HG03342 (cell line): Measurements from ENCODE around the gene UBE2J2.

Experiments
- ATAC-seq: cut with Tn5 transposase; IDR thresholded peaks from one replicate; pipeline ENCODE4 v1.9.1; 2021; ENCODE audit warnings: mild to moderate bottlenecking, moderate library complexity; ENCODE audit not compliant: unreplicated experiment

The UBE2J2 gene

DNA sequence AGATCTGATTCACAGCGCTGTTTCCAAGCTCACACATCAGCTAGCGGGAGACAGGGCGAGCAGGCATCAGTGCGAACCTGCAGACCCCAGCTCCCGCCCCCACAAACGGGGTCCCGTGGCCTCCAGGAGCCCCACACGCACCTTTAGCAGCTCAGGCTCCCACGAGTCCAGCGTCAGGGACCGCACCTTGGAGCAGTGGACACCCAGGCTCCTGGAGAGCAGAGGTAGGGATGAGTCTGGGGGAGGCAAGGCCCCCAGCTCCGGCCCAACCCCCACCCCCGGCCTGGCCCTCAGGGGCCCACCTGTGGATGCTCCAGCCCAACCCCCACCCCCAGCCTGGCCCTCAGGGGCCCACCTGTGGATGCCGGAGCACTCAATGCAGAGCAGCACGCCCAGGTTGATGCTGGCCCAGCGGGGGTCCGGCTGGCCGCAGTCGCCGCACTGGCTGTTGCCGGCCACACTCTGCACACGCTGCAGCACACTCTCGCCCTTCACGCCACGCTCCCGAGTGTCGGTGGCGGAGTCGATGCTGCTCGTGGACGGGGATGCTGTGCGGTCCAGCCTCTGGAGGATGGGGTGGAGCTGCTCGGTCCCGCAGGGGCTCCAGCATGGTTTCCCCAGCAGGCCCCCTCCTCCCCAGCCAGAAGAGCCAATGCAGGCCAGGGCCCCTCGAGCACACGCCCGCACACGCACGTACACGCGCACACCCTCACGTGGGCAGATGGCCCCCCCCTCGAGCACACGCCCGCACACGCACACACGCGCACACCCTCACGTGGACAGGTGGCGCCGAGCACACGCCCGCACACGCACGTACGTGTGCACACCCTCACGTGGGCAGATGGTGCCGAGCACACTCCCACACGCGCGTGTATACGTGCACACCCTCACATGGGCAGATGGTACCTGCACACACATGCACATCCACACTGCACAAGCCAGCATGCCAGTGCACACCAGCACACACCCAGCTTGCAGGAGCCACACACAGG, 22.7 kb upstream of the UBE2J2 start:
- no peak for ATAC-seq

DNA sequence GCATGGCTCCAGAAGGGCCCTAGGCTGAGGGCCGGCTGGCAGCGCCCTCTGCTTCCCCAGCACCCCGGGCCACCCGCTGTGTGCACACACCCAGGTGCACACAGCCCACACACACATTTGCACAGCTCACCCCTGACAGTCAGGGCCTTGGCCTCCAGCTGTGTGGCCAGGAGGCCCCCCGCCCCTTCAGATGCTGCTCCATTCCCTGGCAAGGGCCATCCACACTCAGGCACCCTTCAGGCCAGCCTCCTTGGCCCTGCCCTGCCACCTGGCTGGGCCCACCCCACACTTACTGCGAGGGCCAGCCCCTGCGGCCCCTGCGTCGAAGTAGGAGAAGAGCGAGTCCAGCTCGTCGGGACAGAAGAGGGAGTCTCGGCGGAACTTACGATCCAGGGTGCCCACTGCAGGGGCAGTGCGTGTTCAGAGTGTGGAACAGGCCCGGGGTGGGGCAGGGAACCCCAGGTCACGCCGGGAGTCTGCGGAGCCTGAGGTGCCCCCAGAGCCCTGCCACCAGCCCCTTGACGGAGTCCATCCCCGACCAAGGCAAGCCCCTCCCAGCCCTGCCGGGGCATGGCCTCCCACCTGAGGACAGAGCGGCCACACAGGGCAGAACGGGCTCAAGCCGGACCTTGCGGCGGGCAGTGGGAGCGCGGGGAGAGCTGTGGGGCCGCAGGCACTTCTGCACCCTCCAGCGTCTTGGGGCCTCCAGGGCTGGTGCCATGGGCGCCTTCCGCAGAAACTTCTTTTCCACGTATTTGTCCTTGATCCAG, 21.7 kb upstream of the UBE2J2 start:
- ATAC-seq: no peak

DNA sequence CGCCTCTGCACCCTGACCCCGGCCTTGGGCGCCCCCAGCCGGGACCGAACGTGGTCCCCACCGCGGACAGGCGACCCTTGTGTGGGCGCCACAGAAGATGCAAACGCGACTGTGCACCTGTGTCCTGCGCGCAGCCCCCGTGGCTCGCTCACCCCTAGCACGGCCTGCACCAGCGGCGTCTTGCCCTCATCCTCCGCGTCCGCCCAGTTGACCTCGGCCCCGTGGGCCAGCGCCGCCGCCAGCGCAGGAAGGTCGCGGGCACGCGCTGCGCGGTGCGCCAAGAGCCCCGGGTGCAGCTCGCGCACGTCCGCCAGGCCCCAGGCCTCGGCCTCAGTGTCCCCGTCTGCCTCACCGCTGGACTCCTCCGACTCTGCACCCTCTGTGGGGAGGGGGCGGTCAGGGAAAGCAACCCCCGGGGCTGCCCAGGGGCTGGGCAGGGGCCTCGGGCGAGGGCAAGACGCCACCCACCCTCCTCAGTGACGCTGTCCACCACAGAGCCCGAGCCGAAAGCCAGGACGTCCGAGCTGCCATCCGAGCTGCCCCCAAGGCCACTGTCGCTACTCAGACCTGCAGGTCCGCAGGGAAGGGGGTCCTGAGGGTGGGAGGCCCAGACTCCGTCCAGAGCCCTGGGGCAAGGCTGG, 20.7 kb upstream of the UBE2J2 start:
- ATAC-seq: no peak

DNA sequence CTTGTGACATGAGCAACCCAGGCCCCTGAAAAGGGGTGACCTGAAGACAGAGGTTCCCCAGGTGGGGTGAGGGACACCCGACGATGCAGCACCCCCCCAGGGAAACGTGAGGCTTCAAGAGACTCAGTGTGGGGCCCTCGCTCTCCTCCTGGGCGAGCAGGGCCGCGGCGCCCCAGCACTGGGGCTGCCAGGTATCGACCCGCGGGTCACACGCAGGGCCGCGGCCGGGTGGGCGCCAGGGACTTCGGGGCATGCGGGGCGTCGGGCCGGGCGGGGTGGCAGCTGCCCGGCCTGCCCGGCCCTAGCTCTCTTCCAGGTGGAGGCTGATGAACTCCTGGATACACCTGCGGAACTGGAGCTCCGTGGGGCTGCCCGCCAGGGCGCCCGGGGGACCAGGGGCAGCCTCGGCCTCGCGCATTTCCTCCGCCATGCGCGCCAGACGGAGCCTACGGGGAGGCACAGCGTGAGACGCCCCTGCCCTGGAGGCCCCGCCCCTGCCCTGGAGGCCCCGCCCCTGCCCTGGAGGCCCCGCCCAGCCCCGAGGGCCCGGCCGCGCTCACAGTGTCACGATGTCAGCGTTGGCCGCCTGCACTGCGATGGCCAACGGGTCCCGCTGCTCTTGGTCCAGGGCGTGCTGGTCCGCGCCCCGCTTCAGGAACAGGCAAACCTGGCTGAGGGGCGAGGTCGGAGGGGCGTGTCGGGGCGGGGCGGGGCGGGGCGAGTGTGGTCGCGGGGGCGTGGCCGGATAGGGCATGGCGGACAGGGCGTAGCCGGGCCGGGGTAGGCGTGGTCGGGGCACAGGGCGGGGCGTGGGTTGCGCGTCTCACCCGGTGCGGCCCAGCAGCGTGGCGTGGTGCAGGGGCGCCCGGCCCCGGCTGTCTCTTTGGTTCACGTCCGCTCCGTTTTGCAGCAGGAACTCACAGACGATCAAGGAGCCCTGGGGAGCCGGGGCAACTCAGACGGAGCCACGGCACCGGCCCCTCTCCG, 19.9 kb upstream of the UBE2J2 start:
- ATAC-seq: no peak

DNA sequence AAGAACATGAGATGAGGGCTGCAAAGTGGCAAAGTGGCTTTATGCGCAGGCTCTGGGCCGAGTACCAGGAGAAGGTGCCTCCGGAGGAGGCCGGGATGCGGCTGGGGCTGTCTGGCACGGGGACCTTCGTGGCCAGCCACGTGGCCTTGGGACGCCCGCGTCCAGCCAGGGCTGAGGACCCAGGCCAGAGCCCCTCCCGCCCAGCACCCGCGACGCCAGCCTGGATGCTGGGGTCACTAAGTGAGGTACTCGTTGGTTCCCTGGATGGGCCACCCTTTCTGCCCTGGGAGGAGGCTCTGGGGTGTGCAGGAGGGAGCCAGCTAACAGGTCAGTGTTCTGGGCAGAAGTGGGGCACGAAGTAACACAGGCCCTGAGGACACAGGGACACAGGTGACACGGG, 19.2 kb upstream of the UBE2J2 start:
- ATAC-seq: no peak

DNA sequence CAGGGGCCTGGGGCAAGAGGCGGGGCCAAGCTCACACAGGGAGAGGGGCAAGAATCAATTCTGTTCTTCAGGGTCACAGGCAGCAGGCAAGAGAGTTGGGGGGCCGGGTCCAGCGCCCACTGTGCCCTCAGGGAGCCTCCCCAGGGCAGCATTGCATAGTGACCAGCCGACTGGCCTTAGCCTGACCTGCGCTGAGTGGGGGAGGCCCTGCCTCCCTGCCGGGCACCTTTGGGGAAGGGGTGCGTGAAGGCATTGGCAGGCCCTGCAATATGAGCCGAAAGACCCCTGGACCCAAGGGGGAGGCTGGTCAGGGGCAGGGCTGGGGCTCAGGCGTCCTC, 18.8 kb upstream of the UBE2J2 start:
- no peak for ATAC-seq

DNA sequence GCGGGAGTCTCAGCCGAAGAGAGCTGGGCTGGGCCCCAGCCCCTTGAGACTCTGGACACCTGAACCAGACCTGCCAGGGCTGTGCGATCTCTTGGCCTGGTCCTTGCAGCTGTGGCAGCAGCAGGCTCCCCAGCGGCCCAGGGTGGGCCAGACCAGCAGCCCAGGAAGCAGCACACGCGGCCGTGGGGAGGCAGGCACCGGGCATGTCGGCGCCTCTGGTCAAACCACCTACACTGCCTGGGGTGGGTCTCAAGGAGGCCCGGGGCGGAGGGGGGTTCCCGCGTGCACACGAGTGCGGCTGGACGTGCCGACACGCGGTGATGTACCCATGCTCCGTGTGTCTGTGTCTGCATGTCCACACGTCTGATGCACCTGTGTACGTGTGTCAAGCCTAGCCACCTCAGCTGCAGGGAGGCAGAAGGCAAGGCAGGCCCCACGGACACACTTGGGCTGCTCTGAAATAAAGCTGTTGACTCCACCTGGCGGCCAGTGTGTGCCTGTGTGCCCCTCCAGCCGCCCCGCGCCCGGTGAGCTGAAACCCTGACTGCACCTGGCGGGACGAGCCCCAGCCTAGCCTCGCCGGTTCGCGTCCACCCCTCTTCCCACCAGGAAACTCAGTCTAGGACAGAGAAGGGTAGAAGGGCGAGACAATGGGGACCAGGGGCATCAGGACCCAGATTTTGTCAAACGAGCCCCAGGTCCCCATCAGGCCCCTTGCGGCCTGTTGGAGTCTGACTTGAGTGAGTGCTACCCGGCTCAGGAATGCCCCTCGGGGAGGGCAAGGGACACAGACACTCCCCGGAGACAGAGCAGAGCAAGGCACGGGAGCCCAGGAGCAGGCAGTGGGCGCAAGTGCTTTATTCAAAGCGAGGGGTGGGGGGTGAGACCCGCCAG, 18.1 kb upstream of the UBE2J2 start:
- ATAC-seq: no peak

DNA sequence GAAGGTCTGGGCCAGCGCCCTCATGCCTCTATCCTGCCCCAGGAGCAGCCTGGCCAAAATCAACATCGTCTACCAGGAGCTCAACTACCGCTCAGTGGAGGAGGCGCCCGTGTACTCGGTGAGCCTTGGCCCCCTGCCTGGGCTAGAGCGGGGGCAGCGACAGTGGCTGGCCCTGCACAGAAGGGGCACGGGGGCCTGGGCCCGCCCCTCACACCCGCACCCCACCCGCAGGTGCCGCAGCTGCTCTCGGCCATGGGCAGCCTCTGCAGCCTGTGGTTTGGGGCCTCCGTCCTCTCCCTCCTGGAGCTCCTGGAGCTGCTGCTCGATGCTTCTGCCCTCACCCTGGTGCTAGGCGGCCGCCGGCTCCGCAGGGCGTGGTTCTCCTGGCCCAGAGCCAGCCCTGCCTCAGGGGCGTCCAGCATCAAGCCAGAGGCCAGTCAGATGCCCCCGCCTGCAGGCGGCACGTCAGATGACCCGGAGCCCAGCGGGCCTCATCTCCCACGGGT, 17.4 kb upstream of the UBE2J2 start:
- no peak for ATAC-seq

DNA sequence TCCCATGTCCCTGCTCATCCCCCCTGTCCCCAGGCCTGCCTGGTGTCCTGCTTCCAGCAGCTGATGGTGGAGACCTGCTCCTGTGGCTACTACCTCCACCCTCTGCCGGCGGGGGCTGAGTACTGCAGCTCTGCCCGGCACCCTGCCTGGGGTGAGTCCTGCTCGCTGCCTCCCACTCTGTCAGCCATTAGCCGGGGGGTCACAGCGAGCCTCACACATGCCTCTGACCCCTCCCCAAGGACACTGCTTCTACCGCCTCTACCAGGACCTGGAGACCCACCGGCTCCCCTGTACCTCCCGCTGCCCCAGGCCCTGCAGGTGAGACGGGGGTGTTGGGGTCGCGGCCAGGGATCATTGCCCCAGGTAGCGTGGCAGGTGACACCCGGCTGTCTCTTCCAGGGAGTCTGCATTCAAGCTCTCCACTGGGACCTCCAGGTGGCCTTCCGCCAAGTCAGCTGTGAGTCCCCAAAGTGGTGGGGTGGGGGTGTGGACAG, 16.6 kb upstream of the UBE2J2 start:
- no peak for ATAC-seq

DNA sequence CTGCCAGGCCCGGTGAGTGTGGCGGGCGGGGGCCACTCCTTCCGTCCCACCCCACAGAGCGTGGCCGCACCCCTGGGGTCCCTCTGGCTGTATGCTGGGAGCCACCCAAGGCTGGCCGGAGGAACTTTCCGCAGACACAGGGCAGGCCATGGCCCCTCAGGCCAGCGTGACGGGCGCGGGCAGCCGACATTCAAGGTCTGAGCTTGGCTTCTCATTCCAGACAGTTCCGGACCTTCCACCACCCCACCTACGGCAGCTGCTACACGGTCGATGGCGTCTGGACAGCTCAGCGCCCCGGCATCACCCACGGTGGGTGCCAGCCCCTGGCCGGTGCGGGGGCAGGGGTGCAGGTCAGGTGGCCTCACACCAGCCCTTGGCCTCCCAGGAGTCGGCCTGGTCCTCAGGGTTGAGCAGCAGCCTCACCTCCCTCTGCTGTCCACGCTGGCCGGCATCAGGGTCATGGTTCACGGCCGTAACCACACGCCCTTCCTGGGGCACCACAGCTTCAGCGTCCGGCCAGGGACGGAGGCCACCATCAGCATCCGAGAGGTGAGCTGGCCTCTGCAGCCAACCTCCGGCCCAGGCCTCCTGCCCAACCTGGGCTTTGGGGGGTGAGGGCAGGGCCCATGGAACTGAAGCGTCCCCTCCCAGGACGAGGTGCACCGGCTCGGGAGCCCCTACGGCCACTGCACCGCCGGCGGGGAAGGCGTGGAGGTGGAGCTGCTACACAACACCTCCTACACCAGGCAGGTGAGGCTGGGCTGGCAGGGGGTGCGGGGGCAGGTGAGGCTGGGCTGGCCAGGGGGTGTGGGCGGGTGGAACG, 13.8 kb upstream of the UBE2J2 start:
- ATAC-seq: no peak

DNA sequence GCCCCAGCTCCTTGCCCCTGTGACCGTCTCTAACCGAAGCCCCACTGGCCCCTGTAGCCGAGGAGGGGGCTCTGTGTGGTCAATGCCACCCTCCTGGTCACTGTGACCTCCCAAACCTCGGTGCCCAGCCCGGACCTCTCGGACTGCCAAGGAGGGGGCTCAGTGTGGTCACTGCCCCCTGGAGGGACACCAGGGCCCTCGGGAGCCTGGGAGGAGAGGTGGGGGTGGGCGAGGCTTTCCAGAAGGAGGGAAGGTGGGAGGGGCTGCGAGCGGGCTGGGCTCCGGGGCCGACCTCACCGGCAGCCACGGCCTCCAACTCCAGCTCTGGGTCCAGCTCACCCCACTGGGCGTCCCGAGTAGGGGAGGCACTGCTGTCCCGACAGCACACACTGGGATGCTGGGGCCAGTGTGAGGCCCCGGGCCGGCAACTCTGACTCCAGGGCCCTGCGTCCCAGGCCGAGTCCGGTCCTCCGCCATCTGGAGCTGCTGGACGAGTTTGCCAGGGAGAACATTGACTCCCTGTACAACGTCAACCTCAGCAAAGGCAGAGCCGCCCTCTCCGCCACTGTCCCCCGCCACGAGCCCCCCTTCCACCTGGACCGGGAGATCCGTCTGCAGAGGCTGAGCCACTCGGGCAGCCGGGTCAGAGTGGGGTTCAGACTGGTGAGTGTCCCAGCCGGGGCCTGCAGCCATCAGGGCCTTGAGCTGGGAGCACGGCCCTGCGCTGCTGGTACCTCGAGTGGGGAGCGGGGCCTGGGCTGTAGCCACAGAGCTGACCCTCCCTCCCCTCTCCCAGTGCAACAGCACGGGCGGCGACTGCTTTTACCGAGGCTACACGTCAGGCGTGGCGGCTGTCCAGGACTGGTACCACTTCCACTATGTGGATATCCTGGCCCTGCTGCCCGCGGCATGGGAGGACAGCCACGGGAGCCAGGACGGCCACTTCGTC, 12.9 kb upstream of the UBE2J2 start:
- ATAC-seq: no peak

DNA sequence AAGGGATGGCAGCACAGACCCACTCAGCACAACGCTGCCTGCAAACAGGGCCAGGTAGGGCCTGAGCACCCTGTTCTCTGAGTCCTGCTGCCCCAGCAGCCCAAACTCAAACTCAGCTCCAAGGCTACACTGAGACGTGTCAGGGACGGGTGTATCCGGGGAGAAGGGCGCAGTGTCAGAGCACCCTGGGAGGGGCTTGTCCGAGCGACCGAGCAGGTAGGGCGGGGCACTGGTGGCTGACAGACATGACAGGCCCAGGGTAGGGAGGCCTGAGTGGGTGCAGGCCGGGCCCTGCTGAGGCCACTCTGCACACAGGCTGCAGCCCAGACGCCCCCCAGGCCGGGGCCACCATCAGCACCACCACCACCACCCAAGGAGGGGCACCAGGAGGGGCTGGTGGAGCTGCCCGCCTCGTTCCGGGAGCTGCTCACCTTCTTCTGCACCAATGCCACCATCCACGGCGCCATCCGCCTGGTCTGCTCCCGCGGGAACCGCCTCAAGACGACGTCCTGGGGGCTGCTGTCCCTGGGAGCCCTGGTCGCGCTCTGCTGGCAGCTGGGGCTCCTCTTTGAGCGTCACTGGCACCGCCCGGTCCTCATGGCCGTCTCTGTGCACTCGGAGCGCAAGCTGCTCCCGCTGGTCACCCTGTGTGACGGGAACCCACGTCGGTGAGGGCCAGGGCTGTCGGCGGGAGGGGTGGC, 12.1 kb upstream of the UBE2J2 start:
- ATAC-seq: no peak

DNA sequence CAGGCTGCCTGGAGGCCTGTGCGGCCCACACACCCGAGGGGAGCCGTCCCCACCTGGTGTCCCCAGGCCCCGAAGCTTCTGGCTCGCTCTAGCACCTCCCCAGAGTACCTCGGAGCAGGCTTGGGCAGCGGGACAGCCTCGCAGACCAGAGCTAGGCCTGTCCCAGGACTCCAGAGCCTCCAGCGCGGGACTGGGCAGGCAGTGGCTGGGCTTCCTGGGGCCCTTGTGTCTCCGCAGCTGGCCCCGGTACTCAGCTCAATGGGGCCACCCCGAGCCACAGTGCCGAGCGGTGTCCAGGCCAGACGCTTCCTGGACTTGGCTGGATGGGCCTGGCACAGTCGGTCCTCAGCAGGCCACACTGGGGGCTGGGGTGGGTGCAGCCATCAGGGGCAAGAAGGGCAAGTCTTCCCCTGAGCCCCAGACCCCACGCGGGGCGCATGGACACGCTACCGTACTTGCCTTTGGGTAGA, 11.5 kb upstream of the UBE2J2 start:
- ATAC-seq: no peak

DNA sequence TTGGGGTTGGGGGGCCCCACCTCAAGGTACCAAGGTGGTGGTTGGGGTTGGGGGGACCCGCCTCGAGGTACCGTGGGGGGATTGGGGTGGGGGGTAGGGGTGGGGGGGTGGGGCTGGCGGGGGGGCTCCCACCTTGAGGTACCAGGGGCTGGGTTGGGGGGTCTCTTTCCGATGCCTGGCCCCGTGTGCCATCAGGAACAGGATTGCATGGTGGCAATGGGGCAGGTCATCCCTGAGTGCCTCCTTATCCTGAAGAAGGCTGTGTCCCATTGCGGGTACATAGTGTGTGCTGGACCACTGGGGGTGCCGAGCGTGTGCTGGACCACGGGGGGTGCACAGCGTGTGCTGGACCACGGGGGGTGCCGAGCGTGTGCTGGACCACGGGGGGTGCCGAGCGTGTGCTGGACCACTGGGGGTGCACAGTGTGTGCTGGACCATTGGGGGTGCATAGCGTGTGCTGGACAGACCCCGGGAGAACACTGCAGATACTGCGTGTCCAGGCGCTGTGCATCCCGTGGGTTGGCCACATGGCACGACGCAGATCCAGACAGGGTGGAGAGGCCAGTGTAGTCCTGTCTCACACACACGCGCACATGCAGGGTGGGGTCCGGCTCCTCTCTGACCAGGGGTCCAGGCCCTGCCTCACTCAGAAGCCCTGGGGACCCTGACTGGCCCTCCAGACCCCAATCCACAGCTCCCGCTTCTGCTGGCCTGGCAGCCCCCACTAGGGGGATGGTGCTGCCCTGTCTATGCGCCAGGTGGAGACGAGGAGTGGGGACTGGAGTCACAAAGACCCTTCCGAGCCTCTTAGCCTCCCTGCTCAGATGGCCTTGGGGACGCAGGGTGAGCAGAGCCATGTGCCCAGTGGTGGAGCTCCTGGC, 10.8 kb upstream of the UBE2J2 start:
- no peak for ATAC-seq

DNA sequence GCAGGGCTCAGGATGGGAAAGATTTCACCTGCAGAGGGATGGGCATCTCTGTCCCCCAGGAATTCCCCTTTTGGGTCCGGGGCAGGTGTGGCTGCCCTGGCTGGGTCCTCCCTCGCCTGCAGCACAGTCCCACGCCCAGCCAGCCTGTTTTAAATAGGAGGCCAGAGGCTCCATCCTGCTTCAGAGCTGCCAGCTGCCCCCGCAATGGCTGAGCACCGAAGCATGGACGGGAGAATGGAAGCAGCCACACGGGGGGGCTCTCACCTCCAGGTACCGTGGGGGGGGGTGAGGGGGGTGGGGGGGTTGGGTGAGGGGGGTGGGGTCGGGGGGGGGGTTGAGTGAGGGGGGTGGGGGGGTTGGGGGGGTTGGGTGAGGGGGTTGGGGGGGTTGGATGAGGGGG, 10.2 kb upstream of the UBE2J2 start:
- no peak for ATAC-seq
